Measurements from ENCODE around the gene LASP1.

The LASP1 gene

DNA sequence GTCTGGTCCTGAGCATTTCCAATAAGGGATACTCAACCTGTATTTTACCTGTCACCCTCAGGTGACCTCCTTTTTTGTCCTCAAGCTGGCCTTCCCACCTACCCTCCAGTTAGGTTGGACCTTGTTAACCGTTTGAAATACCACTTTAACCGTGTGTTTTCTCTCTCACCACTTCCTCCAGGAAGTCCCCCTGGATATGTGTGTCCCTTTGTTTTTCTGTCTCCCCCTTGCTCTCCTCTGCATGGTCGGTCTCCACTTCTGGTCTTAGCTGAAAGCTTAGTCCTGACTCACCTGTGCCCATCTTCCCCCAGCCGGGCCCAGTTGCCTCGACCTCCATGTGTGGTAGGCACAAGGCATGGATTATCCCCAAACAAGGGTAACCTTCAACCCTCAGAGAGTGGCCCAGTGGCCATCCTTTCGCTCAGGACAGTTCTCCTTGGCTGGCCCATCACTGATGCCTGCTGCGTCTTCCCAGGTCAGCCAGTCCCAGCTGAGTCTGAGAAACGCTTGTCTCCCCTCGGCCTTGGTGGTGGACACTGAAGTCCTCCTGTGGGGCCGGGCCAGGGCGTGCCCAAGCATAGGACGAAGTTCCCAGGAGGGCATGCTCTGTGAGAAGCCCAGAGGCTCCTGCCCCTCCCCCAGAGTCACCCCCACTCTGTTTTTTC, 20.0 kb downstream of the LASP1 start:
- TF ChIP-seq POLR2AphosphoS5 (IDR thresholded peaks at IDR 0.05; ENCODE audit: low read depth), result no peak
- no peak for TF ChIP-seq REST (IDR thresholded peaks at IDR 0.05; ENCODE audit: insufficient replicate concordance, low read depth)
- TF ChIP-seq SPI1 (IDR thresholded peaks at IDR 0.05; ENCODE audit: borderline replicate concordance, low read depth), result no peak
- TF ChIP-seq GABPA (IDR thresholded peaks at IDR 0.05; ENCODE audit: low read depth), result no peak
- TF ChIP-seq, protein P1, sequence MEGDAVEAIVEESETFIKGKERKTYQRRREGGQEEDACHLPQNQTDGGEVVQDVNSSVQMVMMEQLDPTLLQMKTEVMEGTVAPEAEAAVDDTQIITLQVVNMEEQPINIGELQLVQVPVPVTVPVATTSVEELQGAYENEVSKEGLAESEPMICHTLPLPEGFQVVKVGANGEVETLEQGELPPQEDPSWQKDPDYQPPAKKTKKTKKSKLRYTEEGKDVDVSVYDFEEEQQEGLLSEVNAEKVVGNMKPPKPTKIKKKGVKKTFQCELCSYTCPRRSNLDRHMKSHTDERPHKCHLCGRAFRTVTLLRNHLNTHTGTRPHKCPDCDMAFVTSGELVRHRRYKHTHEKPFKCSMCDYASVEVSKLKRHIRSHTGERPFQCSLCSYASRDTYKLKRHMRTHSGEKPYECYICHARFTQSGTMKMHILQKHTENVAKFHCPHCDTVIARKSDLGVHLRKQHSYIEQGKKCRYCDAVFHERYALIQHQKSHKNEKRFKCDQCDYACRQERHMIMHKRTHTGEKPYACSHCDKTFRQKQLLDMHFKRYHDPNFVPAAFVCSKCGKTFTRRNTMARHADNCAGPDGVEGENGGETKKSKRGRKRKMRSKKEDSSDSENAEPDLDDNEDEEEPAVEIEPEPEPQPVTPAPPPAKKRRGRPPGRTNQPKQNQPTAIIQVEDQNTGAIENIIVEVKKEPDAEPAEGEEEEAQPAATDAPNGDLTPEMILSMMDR (IDR thresholded peaks at IDR 0.05; ENCODE audit: insufficient read depth, low read length), result no peak
- no peak for DNase-seq (ENCODE audit: low read depth in 1 of 2, low spot score in 1 of 2)
- peak overlapping the region; percentile 70 for H3K27ac ChIP-seq (replicated peaks)
- no peak overlapping the region for H3K4me3 ChIP-seq (replicated peaks; ENCODE audit: insufficient read depth, low read length)
- no peaks in the 10 kb centered on the region for H3K27me3 ChIP-seq (ENCODE audit: insufficient read depth, poor library complexity, severe bottlenecking)

GRCh38 chr17:38890410-38890746, 20.5 kb downstream of the LASP1 start:
- TF ChIP-seq REST (IDR thresholded peaks at IDR 0.05; ENCODE audit: insufficient replicate concordance, low read depth), result peak; percentile 64
- TF ChIP-seq POLR2AphosphoS5 (IDR thresholded peaks at IDR 0.05; ENCODE audit: low read depth), result no peak
- TF ChIP-seq, protein P1 (IDR thresholded peaks at IDR 0.05; ENCODE audit: insufficient read depth, low read length), result no peak
- peak; percentile 43; the same call in 1 of the 2 replicates for TF ChIP-seq SPI1 (IDR thresholded peaks at IDR 0.05; ENCODE audit: borderline replicate concordance, low read depth)
- TF ChIP-seq GABPA (IDR thresholded peaks at IDR 0.05; ENCODE audit: low read depth), result no peak
- H3K27me3 ChIP-seq (ENCODE audit: insufficient read depth, poor library complexity, severe bottlenecking), result no peaks in the 10 kb centered on the region
- H3K27ac ChIP-seq (replicated peaks), result peak overlapping the region; percentile 70
- no peak overlapping the region for H3K4me3 ChIP-seq (replicated peaks; ENCODE audit: insufficient read depth, low read length)
- peak in 1 of 2 experiments; percentile 81 for DNase-seq (ENCODE audit: low read depth in 1 of 2, low spot score in 1 of 2)

GRCh38 chr17:38891441-38891840, 21.6 kb downstream of the LASP1 start:
- TF ChIP-seq SPI1 (IDR thresholded peaks at IDR 0.05; ENCODE audit: borderline replicate concordance, low read depth) (no peak), GABPA (IDR thresholded peaks at IDR 0.05; ENCODE audit: low read depth) (no peak), REST (IDR thresholded peaks at IDR 0.05; ENCODE audit: insufficient replicate concordance, low read depth) (no peak), POLR2AphosphoS5 (IDR thresholded peaks at IDR 0.05; ENCODE audit: low read depth) (no peak)
- TF ChIP-seq, protein P1 (IDR thresholded peaks at IDR 0.05; ENCODE audit: insufficient read depth, low read length), result no peak
- Histone ChIP-seq H3K4me3 (replicated peaks; ENCODE audit: insufficient read depth, low read length) (no peak overlapping the region), H3K27ac (replicated peaks) (no peak overlapping the region; the same call in none of the 2 replicates), H3K27me3 (ENCODE audit: insufficient read depth, poor library complexity, severe bottlenecking) (no peaks in the 10 kb centered on the region)
- no peak for DNase-seq (ENCODE audit: low read depth in 1 of 2, low spot score in 1 of 2)
